T-helper 1 cell (primary cell): ENCODE measurements around the gene SHISA6.

ENCODE experiments used
- DNase-seq, 5 donors: peaks; one replicate each; pipeline ENCODE4 v3.0.0-alpha.2; 2012 to 2020

Gene SHISA6

GRCh38 chr17:11363565-11364117, 122.6 kb downstream of the SHISA6 start:
- DNase-seq: no peak

DNA sequence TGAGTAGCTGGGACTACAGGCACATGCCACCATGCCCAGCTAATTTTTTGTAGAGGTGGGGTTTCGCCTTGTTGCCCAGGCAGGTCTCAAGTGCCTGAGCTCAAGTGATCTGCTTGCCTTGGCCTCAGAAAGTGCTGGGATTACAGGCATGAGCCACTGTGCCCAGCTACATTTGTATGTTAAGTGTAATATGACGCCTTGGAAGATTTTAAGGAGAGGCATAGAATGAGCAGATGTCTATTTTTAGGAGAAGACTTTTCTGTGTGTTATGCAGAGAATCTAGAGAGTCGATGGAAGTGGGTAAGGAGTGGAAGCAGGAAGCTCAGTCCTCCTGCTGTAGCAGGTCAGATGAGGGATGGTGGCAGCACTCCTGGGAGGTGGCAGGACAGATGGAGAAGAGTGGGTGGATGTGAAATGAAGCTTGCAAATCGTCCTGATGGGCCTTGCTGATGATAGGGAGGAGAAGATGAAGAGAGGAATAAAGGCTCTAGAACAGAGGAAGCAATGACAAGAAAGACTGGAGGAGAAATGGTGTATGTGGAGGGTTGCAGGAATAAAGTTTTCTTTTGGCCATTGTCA, 125.3 kb downstream of the SHISA6 start:
- no peak for DNase-seq

DNA sequence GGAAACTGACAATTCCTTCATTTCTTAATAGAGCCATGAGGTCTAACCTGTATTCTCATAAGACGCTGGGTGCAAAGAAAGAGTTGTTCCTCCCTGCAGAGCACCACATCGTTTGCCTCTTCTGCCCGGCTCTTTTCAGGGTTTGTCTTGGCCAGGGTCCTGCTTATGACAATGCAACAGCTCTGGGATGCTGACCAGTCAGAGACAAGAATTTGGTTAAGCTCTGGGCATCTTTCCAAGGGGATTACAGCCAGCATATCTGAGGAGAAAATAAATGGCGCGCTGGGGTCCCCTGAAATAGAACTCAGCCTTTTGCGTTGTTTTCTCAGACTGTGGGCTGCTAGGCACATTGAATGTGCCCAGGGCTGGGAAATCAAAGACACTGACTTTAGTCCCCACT, 128.6 kb downstream of the SHISA6 start:
- DNase-seq: no peak

DNA sequence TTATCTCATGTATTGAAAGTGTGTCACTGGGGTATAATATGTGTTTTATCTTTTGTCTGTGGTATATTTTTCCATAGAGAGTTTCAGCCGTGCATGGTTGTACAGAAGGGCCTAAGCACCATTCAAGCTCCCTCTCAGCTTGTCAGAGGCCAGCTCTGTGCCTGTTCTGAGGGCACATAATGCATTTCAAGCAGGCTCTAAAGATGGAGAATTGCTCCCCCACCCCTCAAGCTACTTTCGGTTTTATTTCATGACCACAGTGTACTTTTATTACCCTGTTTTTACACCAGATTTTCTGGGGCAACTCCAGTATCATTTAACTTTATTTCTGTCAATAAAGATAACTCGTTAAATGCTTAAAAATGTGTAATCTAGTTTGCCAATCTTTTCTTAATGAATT, 131.7 kb downstream of the SHISA6 start:
- DNase-seq: no peak

DNA sequence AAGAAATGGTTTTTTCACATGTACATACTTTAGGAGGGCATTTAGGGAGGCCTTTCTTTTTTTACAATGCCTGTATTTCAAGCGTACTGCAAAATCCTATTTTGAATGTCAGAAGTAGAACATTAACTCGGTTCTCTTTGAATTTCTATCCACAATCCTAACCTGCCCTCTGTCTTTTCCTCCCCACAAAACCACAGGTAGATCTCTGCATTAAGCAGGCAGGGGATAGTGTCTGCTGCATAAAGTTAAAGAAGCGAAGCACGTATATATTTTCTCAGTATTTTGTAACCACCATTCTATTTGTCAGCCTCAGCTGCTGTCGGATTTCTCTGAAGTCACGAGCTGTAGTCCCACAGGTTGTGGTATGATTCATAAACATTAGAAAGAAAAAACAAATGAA, 137.5 kb downstream of the SHISA6 start:
- DNase-seq: no peak

GRCh38 chr17:11380761-11381160, 139.7 kb downstream of the SHISA6 start:
- DNase-seq: no peak

GRCh38 chr17:11383157-11383556, 142.1 kb downstream of the SHISA6 start:
- no peak for DNase-seq

GRCh38 chr17:11384131-11384530, 143.1 kb downstream of the SHISA6 start:
- DNase-seq: no peak

DNA sequence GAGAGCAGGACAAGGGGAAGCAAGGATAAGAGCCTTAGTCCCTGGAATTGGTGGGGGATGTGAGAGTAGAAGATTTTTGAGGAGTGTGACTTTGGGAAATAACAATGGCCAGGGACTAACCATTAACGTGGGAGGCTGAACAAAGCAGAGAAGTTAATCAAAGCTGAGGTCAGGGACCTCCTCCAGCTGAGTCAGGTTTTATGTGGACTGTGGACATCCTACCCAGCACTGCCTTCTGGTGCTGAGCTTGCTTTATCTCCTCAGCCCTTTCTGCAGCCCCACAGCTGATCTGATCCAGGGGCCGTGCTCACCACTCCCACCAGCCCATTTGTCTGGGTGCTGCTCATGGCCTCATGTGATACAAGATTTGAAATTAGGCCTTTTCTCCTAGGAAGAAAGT, 146.6 kb downstream of the SHISA6 start:
- no peak for DNase-seq

- no peak for DNase-seq
Measured at GRCh38 chr17:11388054-11388453, 147.0 kb downstream of the SHISA6 start.

DNA sequence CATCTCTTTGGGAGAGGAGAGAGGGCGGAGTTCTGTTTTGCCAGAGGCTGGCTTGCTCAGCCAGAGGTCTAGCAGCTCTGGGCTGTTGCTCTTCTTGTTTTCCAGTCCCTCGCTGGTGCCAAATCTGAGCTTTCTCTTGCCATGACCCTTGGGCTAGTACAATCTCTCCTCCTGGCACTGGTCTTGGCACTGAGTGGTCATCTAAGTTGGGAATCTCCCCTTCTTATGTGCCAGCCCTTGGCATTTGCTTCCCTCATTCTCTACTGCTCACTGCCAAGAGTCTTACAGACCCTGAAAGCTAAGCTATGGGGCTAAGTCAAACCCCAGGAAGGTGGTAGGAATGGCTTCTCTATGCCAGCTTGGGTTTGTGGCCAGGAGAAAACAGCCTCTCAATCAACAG, 148.6 kb downstream of the SHISA6 start:
- no peak for DNase-seq

DNA sequence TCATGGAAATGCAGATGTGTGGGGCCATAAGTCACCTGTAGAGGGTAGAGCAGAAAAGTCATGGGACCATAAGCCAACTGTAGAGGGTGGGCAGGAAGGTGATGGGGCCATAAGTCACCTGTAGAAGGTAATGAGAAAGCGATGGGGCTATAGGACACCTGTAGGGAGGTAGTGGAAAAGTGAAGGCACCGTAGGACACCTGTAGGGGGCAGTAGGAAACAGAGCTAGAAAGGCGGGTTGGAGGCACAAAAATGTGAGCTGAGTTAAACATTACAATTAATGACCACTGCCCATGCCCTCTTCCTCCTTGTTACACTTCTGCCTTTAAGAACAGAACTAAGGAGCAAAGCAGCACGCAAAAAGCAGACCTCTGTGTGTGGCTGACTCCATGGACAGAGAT, 150.1 kb downstream of the SHISA6 start:
- no peak for DNase-seq

DNA sequence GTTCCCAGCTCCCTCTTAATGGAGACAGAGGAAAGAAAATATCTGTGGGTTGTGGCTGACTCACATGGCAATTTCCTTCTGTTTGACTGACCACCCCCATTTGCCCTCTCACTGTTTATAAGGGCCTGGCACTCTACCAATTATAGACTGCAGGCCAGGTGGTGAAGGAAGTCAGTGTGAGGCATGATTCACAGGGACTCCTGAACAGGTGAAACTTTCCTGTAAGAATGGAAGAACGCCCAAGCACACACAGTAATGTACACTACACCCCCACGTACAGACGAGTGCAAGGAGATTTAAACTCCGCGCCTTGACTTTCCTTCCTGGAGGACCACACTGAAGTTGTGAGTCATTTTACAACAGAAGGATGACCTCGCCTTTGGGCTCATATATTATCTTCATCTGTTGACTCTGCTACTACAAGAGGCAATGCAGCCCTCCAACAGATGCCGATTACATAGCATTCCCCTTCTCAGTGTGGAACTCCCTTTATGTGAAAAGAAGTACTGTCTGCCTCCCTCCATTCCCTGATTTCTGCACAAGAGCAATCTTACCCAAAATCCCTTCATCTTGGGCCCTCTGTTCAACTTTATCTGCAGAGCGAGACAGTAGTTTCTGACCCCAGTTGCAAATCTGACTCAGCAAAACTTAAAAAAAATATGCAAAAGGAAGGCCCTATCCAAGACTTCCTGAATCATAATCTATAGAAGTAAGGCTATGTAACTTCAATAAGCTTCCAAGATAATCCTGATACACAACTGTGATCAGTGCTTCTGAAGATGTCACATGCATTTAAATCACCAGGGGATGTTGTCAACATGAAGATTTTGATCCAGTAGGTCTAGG, 163.6 kb downstream of the SHISA6 start:
- DNase-seq: no peak

DNA sequence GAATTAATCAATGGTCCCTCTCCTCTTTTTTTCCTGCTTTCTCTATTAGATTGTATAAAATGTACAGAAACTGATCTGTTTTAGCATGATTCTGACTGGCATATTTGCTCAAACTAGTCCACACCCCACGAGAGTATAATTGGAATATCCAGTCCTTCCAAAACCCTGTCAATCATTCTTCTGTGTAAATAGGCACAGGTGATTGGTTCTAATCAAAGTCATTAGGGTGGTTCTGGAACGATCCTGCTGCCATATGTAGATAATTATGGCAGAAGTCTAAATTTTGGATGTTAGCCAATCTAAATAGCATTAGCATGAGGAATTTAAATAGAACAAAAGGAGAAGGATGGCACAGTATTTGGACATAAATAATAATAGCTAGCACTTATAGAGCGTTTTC, 165.7 kb downstream of the SHISA6 start:
- DNase-seq: no peak

DNA sequence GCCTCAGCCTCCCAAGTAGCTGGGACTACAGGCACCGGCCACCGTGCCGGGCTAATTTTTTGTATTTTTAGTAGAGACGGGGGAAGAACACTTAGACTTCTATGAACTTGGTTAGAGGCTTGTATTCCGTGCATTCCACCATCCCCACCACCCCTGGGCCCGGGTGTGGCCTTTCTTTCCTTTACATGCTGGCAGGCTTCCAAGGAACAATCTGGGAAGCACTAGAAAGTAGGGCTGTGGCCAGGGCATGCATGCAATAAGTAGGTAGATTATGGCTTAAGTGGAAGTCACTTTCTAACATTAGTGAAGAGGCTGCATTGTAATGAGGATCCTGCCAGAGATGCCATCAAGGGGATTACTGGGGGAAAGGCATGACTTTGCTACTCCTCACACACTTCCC, 171.6 kb downstream of the SHISA6 start:
- no peak for DNase-seq

DNA sequence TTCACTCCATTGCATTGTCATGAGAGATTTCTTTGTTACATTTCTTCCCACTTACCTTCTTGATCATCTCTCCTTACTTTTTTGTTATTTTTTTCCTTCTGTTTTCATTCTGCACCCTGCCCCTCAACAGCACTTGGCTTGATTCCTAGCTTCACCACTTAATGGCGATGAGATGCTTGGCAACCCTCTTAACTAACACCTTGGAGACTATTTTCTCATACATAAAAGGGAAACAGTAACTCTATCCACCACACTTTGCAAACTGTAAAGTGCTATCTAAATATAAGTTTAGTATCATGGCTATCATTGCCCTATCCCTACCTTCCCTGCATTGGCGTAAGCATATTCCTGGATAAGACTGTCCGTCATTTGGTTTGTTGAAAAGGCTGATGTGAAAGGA, 177.3 kb downstream of the SHISA6 start:
- DNase-seq: no peak

- no peak for DNase-seq
Measured at GRCh38 chr17:11430751-11431150, 189.7 kb downstream of the SHISA6 start.

DNA sequence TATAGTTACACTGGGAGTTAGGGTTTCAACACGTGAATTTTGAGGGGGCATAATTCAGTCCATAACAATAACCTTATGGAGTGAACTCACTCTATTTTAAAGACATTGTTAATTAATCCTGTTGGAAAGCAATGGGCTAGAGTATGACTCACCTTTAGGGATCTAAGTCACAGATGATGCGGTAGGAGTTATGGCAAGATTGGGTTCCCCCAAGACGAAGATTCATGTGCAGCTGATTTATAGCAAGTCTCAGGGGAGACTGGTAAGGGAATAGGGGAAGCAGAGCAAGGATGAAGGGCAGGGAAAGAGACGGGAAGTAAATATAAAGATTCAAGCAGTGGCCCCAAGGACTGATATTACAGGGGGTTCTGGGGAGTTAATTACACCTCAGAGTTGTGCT, 197.7 kb downstream of the SHISA6 start:
- DNase-seq: no peak

DNA sequence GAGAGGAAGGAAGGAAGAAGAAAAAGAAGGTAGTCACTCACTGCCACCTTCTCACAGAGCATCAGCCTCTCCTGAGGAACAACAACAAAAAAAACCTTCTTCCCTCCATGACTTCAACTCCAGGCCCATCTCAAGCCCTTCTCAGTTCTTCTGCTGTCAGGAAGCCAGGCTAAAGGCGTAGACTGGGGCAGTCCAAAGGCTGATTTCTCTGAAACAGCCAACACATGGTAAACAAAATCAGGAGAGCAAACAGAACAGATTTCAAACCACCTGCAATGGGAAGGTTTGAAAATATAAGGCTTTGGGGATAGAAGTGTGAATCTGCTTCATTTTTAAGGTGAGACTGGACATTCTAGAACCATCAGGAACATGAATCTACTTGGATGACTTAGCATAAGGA, 200.0 kb downstream of the SHISA6 start:
- DNase-seq: no peak

GRCh38 chr17:11446316-11446715, 205.3 kb downstream of the SHISA6 start:
- no peak for DNase-seq

GRCh38 chr17:11454096-11454495, 213.1 kb downstream of the SHISA6 start:
- DNase-seq: no peak

DNA sequence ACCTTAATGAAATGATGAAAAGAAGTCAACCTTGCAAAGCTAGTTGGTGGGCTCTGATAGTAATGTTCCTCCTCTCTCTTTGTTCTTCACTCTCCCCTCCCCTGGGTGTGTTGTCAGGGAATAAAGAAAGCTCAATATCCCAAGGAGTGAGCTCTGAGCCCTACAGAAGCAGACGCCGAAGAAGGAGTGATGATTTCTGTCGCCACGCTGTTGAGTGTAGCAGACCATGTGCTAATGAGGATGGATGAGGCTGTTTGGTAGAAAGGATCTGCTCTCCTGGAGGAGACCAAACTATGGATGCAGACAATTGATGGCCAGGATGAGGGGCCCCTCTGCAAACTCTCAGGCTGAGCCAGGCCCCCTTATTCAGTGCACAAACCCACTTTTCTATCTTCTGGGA, 217.3 kb downstream of the SHISA6 start:
- DNase-seq: no peak

DNA sequence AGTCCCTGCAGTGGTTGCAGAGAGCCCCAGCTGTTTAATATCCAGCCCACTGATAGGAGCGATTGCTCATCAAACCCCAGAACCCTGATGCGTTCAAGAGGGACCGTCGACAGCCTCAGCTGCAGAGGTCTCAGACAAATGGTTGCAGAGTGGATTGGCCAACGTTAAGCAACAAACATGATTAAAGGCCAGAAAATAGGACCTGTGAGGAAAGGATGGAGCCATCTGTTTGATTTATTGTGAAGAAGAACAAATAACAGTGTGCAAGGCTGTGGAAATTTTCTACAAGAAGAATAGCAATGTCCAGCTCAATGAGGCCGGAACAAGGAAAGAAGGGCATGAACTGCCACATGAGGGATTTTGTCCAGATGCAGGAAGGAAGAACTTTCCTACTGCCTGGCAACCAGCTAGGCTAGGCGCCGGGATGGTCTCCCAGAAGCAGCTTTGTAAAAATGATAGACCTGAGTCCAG, 218.9 kb downstream of the SHISA6 start:
- DNase-seq: no peak

DNA sequence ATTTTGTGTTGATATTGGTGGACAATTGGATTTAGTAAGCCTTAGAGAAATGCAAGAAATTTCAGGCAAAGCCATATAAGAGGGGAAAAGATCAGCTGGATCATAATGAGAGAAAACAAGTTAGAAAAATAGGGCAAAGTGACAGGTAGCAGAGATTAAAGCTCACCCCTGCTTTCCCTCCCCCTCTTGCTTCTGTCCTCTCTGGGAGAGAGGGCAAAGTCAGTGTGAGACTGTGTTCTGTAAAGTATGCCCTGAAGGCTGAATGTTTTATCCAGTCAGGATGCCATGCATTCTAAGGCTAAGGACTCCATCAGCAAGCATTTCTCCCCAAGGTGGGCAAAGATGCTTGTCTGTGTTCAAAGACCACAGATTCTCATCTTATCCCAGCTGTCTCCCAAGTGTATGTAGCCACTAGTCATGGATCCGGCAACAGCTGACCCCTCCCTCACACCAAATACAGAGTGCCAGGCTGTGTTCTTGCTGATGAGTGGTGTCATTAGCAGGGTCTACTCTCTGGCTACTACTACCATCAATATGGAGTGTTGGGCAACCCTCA, 221.1 kb downstream of the SHISA6 start:
- DNase-seq: no peak
